SK-N-SH treated with all-trans-retinoic acid at 6 μM for 48 hours (cell line): Measurements from ENCODE around the gene SLC4A7.

ENCODE experiments used
- ATAC-seq: fragments of 200-7000 bp; cut with Tn5 transposase; 3 replicates; pipeline ENCODE4 v1.9.1; 2020; ENCODE audit warnings: mild to moderate bottlenecking, moderate library complexity
- ARNTL ChIP-seq: fragments of 450-650 bp; formaldehyde crosslinking; IDR thresholded peaks from 2 replicates; pipeline ENCODE4 v1.5.0; 2020; ENCODE audit warnings: low read depth, mild to moderate bottlenecking, moderate library complexity, borderline replicate concordance
- BACH2 ChIP-seq: fragments of 250-450 bp; sonication (Bioruptor Pico); IDR thresholded peaks from 2 replicates; pipeline ENCODE4 v1.9.0; 2021; ENCODE audit warnings: mild to moderate bottlenecking, borderline replicate concordance
- CREB5 ChIP-seq: fragments of 250-450 bp; sonication (Bioruptor Pico); IDR thresholded peaks from 2 replicates; pipeline ENCODE4 v1.5.1; 2020; ENCODE audit warnings: low read depth, mild to moderate bottlenecking, moderate library complexity
- ESRRG ChIP-seq: fragments of 250-450 bp; sonication (Bioruptor Pico); IDR thresholded peaks from 2 replicates; pipeline ENCODE4 v1.6.1; 2021; ENCODE audit warnings: mild to moderate bottlenecking
- GLIS3 ChIP-seq: fragments of 250-450 bp; sonication (Bioruptor Pico); IDR thresholded peaks from 2 replicates; pipeline ENCODE4 v1.5.0; 2020; ENCODE audit warnings: mild to moderate bottlenecking, moderate library complexity
- ISL1 ChIP-seq: fragments of 250-450 bp; sonication (Bioruptor Pico); IDR thresholded peaks from 2 replicates; pipeline ENCODE4 v2.1.2; 2022; ENCODE audit warnings: mild to moderate bottlenecking, moderate library complexity
- OSR1 ChIP-seq: fragments of 250-450 bp; sonication (Bioruptor Pico); IDR thresholded peaks from 2 replicates; pipeline ENCODE4 v1.8.0; 2022; ENCODE audit warnings: moderate library complexity, mild to moderate bottlenecking, inconsistent platforms
- POU6F1 ChIP-seq: fragments of 250-450 bp; sonication (Bioruptor Pico); IDR thresholded peaks from 2 replicates; pipeline ENCODE4 v1.8.0; 2021; ENCODE audit warnings: low read depth, mild to moderate bottlenecking, moderate library complexity, borderline replicate concordance
- PPARA ChIP-seq: fragments of 250-450 bp; sonication (Bioruptor Pico); IDR thresholded peaks from 2 replicates; pipeline ENCODE4 v1.5.0; 2020; ENCODE audit warnings: mild to moderate bottlenecking, borderline replicate concordance
- RARB ChIP-seq: fragments of 250-450 bp; sonication (Bioruptor Pico); IDR thresholded peaks from 2 replicates; pipeline ENCODE4 v1.8.0; 2021; ENCODE audit warnings: mild to moderate bottlenecking, moderate library complexity
- SNAI2 ChIP-seq: fragments of 250-450 bp; sonication (Bioruptor Pico); IDR thresholded peaks from 2 replicates; pipeline ENCODE4 v1.5.0; 2020; ENCODE audit warnings: mild to moderate bottlenecking, moderate library complexity
- TCF4 ChIP-seq: fragments of 250-450 bp; sonication (Bioruptor Pico); IDR thresholded peaks from 2 replicates; pipeline ENCODE4 v1.8.0; 2021; ENCODE audit warnings: mild to moderate bottlenecking, moderate library complexity, borderline replicate concordance
- TOX ChIP-seq: fragments of 250-450 bp; sonication (Bioruptor Pico); IDR thresholded peaks from 2 replicates; pipeline ENCODE4 v1.8.0; 2021; ENCODE audit warnings: mild to moderate bottlenecking, moderate library complexity, borderline replicate concordance
- ZC3H10 ChIP-seq: fragments of 250-450 bp; sonication (Bioruptor Pico); IDR thresholded peaks from 2 replicates; pipeline ENCODE4 v1.5.1; 2021; ENCODE audit warnings: mild to moderate bottlenecking, moderate library complexity
- ZFP3 ChIP-seq: fragments of 250-450 bp; sonication (Bioruptor Pico); IDR thresholded peaks from 2 replicates; pipeline ENCODE4 v1.5.0; 2020; ENCODE audit warnings: mild to moderate bottlenecking, moderate library complexity
- ZFP30 ChIP-seq: fragments of 450-650 bp; formaldehyde crosslinking; IDR thresholded peaks from 2 replicates; pipeline ENCODE4 v1.5.0; 2022; ENCODE audit warnings: mild to moderate bottlenecking, moderate library complexity
- ZNF565 ChIP-seq: fragments of 450-650 bp; formaldehyde crosslinking; conservative IDR thresholded peaks from 2 replicates; pipeline ENCODE4 v1.5.0; 2020; ENCODE audit warnings: low read depth, mild to moderate bottlenecking, moderate library complexity
- ZNF70 ChIP-seq: fragments of 450-650 bp; formaldehyde crosslinking; IDR thresholded peaks from 2 replicates; pipeline ENCODE4 v1.5.0; 2020; ENCODE audit warnings: mild to moderate bottlenecking, moderate library complexity
- TF ChIP-seq, protein P1 (sequence below): fragments of 250-450 bp; sonication (Bioruptor Pico); IDR thresholded peaks from 2 replicates; pipeline ENCODE4 v1.8.0; 2020; ENCODE audit warnings: mild to moderate bottlenecking, moderate library complexity, borderline replicate concordance
- TF ChIP-seq, protein P2 (sequence below): fragments of 250-450 bp; sonication (Bioruptor Pico); IDR thresholded peaks from 2 replicates; pipeline ENCODE4 v1.5.1; 2021; ENCODE audit warnings: mild to moderate bottlenecking, moderate library complexity
- TF ChIP-seq, protein P3 (sequence below): fragments of 250-450 bp; sonication (Bioruptor Pico); IDR thresholded peaks from 2 replicates; pipeline ENCODE4 v1.5.0; 2020; ENCODE audit warnings: mild to moderate bottlenecking, moderate library complexity

SLC4A7 gene

GRCh38 chr3:27349832-27350231 is 134.4 kb downstream of the SLC4A7 start:
- TF ChIP-seq OSR1 (no peak), POU6F1 (no peak), ZFP30 (CRISPR knock-in tag) (no peak), TOX (CRISPR knock-in tag) (no peak), GLIS3 (no peak), ZC3H10 (no peak), PPARA (CRISPR knock-in tag) (no peak), ESRRG (no peak), ISL1 (CRISPR knock-in tag) (no peak), BACH2 (no peak), ZNF565 (no peak), RARB (CRISPR knock-in tag) (no peak), ARNTL (no peak), TCF4 (CRISPR knock-in tag) (no peak), CREB5 (no peak), ZNF70 (CRISPR knock-in tag) (no peak), ZFP3 (no peak)
- TF ChIP-seq, protein P1, sequence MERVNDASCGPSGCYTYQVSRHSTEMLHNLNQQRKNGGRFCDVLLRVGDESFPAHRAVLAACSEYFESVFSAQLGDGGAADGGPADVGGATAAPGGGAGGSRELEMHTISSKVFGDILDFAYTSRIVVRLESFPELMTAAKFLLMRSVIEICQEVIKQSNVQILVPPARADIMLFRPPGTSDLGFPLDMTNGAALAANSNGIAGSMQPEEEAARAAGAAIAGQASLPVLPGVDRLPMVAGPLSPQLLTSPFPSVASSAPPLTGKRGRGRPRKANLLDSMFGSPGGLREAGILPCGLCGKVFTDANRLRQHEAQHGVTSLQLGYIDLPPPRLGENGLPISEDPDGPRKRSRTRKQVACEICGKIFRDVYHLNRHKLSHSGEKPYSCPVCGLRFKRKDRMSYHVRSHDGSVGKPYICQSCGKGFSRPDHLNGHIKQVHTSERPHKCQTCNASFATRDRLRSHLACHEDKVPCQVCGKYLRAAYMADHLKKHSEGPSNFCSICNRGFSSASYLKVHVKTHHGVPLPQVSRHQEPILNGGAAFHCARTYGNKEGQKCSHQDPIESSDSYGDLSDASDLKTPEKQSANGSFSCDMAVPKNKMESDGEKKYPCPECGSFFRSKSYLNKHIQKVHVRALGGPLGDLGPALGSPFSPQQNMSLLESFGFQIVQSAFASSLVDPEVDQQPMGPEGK (CRISPR knock-in tag) = no peak
- TF ChIP-seq, protein P2, sequence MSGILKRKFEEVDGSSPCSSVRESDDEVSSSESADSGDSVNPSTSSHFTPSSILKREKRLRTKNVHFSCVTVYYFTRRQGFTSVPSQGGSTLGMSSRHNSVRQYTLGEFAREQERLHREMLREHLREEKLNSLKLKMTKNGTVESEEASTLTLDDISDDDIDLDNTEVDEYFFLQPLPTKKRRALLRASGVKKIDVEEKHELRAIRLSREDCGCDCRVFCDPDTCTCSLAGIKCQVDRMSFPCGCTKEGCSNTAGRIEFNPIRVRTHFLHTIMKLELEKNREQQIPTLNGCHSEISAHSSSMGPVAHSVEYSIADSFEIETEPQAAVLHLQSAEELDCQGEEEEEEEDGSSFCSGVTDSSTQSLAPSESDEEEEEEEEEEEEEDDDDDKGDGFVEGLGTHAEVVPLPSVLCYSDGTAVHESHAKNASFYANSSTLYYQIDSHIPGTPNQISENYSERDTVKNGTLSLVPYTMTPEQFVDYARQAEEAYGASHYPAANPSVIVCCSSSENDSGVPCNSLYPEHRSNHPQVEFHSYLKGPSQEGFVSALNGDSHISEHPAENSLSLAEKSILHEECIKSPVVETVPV (CRISPR knock-in tag) = no peak
- no peak for ATAC-seq

DNA sequence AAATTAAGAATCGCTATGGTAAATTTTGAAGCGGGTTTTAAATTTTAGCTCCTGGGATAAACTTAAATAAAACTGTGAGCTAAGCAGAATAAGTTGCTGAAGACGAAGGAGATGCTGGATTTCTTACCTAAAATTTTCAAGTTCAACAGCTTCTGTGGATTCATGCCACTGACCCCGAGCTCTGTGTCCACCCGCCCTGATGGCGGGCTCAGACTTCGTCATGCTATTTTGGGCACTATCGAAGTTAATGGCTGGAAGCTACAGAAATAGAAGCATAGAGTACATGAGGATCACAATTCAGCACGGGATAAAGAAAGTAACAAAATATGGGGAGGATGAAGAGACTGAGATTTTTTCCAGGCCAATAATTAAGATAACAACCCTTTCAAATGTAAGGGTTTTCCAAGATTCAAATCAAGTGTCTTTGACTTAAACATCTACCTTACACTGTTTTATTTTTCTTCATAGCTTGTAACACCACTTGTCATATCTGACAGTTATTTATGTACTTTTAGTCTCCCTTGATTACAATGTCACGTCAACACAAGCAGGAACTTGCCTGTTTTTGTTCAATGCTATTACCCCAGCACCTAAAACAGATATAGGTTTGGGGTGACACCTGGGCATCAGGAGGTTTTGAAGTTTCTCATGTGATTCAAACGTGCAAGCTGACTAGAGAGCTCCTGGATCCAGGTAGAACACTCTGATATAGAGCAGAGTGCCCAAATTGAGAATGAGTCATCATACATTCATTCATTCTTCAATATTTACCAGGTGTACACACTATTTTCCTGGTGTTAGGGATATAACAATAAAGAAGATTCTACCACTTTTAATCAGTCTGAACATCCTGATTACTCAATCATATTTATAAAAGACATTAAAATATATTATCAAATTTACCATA is 138.0 kb downstream of the SLC4A7 start:
- TF ChIP-seq ZFP3 (no peak), PPARA (CRISPR knock-in tag) (no peak), TCF4 (CRISPR knock-in tag) (no peak), ZC3H10 (no peak), POU6F1 (no peak), TOX (CRISPR knock-in tag) (no peak), ZNF565 (no peak), ISL1 (CRISPR knock-in tag) (no peak), ZFP30 (CRISPR knock-in tag) (no peak), ZNF70 (CRISPR knock-in tag) (no peak), CREB5 (no peak), SNAI2 (CRISPR knock-in tag) (no peak), BACH2 (no peak)
- TF ChIP-seq, protein P3, sequence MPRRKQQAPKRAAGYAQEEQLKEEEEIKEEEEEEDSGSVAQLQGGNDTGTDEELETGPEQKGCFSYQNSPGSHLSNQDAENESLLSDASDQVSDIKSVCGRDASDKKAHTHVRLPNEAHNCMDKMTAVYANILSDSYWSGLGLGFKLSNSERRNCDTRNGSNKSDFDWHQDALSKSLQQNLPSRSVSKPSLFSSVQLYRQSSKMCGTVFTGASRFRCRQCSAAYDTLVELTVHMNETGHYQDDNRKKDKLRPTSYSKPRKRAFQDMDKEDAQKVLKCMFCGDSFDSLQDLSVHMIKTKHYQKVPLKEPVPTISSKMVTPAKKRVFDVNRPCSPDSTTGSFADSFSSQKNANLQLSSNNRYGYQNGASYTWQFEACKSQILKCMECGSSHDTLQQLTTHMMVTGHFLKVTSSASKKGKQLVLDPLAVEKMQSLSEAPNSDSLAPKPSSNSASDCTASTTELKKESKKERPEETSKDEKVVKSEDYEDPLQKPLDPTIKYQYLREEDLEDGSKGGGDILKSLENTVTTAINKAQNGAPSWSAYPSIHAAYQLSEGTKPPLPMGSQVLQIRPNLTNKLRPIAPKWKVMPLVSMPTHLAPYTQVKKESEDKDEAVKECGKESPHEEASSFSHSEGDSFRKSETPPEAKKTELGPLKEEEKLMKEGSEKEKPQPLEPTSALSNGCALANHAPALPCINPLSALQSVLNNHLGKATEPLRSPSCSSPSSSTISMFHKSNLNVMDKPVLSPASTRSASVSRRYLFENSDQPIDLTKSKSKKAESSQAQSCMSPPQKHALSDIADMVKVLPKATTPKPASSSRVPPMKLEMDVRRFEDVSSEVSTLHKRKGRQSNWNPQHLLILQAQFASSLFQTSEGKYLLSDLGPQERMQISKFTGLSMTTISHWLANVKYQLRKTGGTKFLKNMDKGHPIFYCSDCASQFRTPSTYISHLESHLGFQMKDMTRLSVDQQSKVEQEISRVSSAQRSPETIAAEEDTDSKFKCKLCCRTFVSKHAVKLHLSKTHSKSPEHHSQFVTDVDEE (CRISPR knock-in tag) = no peak
- TF ChIP-seq, protein P1 (CRISPR knock-in tag) = no peak
- TF ChIP-seq, all 23 proteins: peak for 0
- ATAC-seq = no peak
